GM19043 (cell line): ENCODE measurements around the gene CCL24.
"Not testable (repeated sequence)": the region's sequence is repeated elsewhere in the genome, so short reads cannot be mapped to it uniquely, and the experiment has no call there.

ENCODE experiments used
- ATAC-seq: cut with Tn5 transposase; IDR thresholded peaks from one replicate; pipeline ENCODE4 v1.9.1; 2021; ENCODE audit warnings: low read depth; ENCODE audit not compliant: unreplicated experiment

CCL24 gene

GRCh38 chr7:75788154-75788847, 25.3 kb downstream of the CCL24 start:
- ATAC-seq, result not testable (repeated sequence)

GRCh38 chr7:75783058-75783457, 30.5 kb downstream of the CCL24 start:
- not testable (repeated sequence) for ATAC-seq

GRCh38 chr7:75780647-75781273, 32.8 kb downstream of the CCL24 start:
- not testable (repeated sequence) for ATAC-seq

GRCh38 chr7:75779516-75779915, 34.1 kb downstream of the CCL24 start:
- ATAC-seq, result not testable (repeated sequence)

GRCh38 chr7:75779035-75779434, 34.6 kb downstream of the CCL24 start:
- ATAC-seq, result not testable (repeated sequence)

GRCh38 chr7:75776295-75776971, 37.2 kb downstream of the CCL24 start:
- no peak for ATAC-seq

GRCh38 chr7:75773958-75774357, 39.6 kb downstream of the CCL24 start:
- not testable (repeated sequence) for ATAC-seq

GRCh38 chr7:75772081-75773077, 41.2 kb downstream of the CCL24 start, which contains the start of gene CCL26:
TSS of gene CCL26 (minus strand) at chr7:75772211. CDS start at chr7:75772176, 35 bp downstream.
- no peak for ATAC-seq

GRCh38 chr7:75771224-75771623, 42.4 kb downstream of the CCL24 start:
- ATAC-seq, result no peak

GRCh38 chr7:75762350-75762917, 51.2 kb downstream of the CCL24 start:
- peak; percentile 49 for ATAC-seq

GRCh38 chr7:75761801-75762200, 51.8 kb downstream of the CCL24 start:
- ATAC-seq, result not testable (repeated sequence)
